ENCODE data around the gene RTL9. TPM values are rescaled to one million over a fixed set of nuclear protein-coding genes. Genes with fewer than 3 reads are reported as not detected.

Gene RTL9
- polyA plus RNA-seq, 1 of the 3 experiments (the other 2 are of a cell fraction) = 0.02 TPM

DNA sequence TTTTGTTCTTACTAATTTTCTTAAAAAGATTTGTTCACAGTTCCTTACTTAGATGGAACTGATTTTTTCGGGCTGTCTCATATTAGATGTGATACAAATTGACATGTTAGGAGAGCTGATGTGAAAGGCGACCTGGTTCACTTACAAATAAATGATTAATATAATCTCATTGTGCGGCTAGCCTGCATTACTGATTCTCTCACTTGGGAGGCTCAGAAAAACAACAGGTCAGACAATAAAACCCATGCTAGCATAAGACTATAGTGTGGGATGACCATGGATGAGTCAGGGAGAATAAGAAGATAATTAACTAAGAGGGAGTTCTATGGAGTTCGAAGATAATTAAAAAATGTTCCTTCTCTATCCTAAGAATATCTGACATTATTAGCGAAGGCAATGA is 40.8 kb downstream of the RTL9 start:
- H3K4me2 ChIP-seq = no peak overlapping the region
- no peaks in the 10 kb centered on the region for H4K20me1 ChIP-seq (ENCODE audit: insufficient read depth)
- H3F3A ChIP-seq (replicated peaks; ENCODE audit: insufficient read depth) = no peaks in the 10 kb centered on the region
- no peak overlapping the region for H3K9ac ChIP-seq
- CTCF ChIA-PET = no interaction called here
- no peaks in the 10 kb centered on the region for H3K36me3 ChIP-seq (replicated peaks in 1 of 2; ENCODE audit: control insufficient read depth in 1 of 2, insufficient read depth in 2 of 2, low read length in 1 of 2)
- H3K4me1 ChIP-seq (ENCODE audit: control insufficient read depth in 1 of 2, insufficient read depth in 2 of 2, low read depth in 1 of 2, low read length in 1 of 2) = peaks cover 0 to 10% of the 10 kb centered on the region in 2 experiments; a peak in 1 of 4 replicates
- TF ChIP-seq FOXJ3 (CRISPR knock-in tag; IDR thresholded peaks at IDR 0.05) = no peak
- no peak for TF ChIP-seq GABPA (IDR thresholded peaks at IDR 0.05; ENCODE audit: low read depth)
- TF ChIP-seq RXRA (IDR thresholded peaks at IDR 0.05; ENCODE audit: borderline replicate concordance, low read depth) = no peak
- no peak for TF ChIP-seq TEAD4 (IDR thresholded peaks at IDR 0.05; ENCODE audit: borderline replicate concordance, insufficient read depth)
- no peak for TF ChIP-seq TCF12 (IDR thresholded peaks at IDR 0.05)
- POLR2A ChIA-PET = no interaction called here
- H3K79me2 ChIP-seq (ENCODE audit: insufficient read depth) = no peaks in the 10 kb centered on the region
- no peak for DNase-seq
- no peak overlapping the region for H3K4me3 ChIP-seq (ENCODE audit: low read depth in 2 of 2, low read length in 1 of 2)
- no peaks in the 10 kb centered on the region; the same call in 1 of the 2 replicates for H3K27me3 ChIP-seq (ENCODE audit: insufficient read depth)
- no peaks in the 10 kb centered on the region for H3K9me2 ChIP-seq
- H3K27ac ChIP-seq (ENCODE audit: low read depth in 2 of 2, low read length in 1 of 2) = no peak overlapping the region
- H3K9me3 ChIP-seq = no peaks in the 10 kb centered on the region
- H2AFZ ChIP-seq (ENCODE audit: low read depth) = no peak overlapping the region
- WGBS (ENCODE audit: low lambda C conversion rate) = 30% methylated on average over 5 of the region's 5 CpGs

GRCh38 chrX:110399966-110400365 is 41.3 kb downstream of the RTL9 start:
- Histone ChIP-seq H2AFZ (ENCODE audit: low read depth) (no peak overlapping the region), H3K9me2 (no peaks in the 10 kb centered on the region), H3K36me3 (replicated peaks in 1 of 2; ENCODE audit: control insufficient read depth in 1 of 2, insufficient read depth in 2 of 2, low read length in 1 of 2) (no peaks in the 10 kb centered on the region), H3K4me1 (ENCODE audit: control insufficient read depth in 1 of 2, insufficient read depth in 2 of 2, low read depth in 1 of 2, low read length in 1 of 2) (peaks cover 0 to 7% of the 10 kb centered on the region in 2 experiments; a peak in 1 of 4 replicates), H3K27ac (ENCODE audit: low read depth in 2 of 2, low read length in 1 of 2) (no peak overlapping the region), H3F3A (replicated peaks; ENCODE audit: insufficient read depth) (no peaks in the 10 kb centered on the region), H3K9me3 (no peaks in the 10 kb centered on the region), H3K4me3 (ENCODE audit: low read depth in 2 of 2, low read length in 1 of 2) (no peak overlapping the region), H4K20me1 (ENCODE audit: insufficient read depth) (no peaks in the 10 kb centered on the region), H3K27me3 (ENCODE audit: insufficient read depth) (no peaks in the 10 kb centered on the region; the same call in 1 of the 2 replicates), H3K79me2 (ENCODE audit: insufficient read depth) (no peaks in the 10 kb centered on the region), H3K4me2 (no peak overlapping the region), H3K9ac (no peak overlapping the region)
- WGBS (ENCODE audit: low lambda C conversion rate) = 53% methylated on average over 3 of the region's 3 CpGs
- DNase-seq = no peak
- ChIA-PET CTCF (interaction anchor here (1.7 kb wide), 1 partner anchor 244 kb away, joined by 6 read pairs; no protein-coding TSS in a partner anchor), POLR2A (no interaction called here)
- no peak for TF ChIP-seq EZH2phosphoT487 (IDR thresholded peaks at IDR 0.05; ENCODE audit: borderline replicate concordance, low read depth)
- TF ChIP-seq, protein P1, sequence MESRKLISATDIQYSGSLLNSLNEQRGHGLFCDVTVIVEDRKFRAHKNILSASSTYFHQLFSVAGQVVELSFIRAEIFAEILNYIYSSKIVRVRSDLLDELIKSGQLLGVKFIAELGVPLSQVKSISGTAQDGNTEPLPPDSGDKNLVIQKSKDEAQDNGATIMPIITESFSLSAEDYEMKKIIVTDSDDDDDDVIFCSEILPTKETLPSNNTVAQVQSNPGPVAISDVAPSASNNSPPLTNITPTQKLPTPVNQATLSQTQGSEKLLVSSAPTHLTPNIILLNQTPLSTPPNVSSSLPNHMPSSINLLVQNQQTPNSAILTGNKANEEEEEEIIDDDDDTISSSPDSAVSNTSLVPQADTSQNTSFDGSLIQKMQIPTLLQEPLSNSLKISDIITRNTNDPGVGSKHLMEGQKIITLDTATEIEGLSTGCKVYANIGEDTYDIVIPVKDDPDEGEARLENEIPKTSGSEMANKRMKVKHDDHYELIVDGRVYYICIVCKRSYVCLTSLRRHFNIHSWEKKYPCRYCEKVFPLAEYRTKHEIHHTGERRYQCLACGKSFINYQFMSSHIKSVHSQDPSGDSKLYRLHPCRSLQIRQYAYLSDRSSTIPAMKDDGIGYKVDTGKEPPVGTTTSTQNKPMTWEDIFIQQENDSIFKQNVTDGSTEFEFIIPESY (IDR thresholded peaks at IDR 0.05; ENCODE audit: borderline replicate concordance, low read depth) = no peak

GRCh38 chrX:110401135-110401534 is 42.5 kb downstream of the RTL9 start:
- Histone ChIP-seq H3K4me3 (ENCODE audit: low read depth in 2 of 2, low read length in 1 of 2) (no peak overlapping the region), H3F3A (replicated peaks; ENCODE audit: insufficient read depth) (no peaks in the 10 kb centered on the region), H3K9ac (no peak overlapping the region), H3K27ac (ENCODE audit: low read depth in 2 of 2, low read length in 1 of 2) (no peak overlapping the region), H3K36me3 (replicated peaks in 1 of 2; ENCODE audit: control insufficient read depth in 1 of 2, insufficient read depth in 2 of 2, low read length in 1 of 2) (no peaks in the 10 kb centered on the region), H2AFZ (ENCODE audit: low read depth) (no peak overlapping the region), H3K9me3 (no peaks in the 10 kb centered on the region), H3K4me2 (no peak overlapping the region), H3K79me2 (ENCODE audit: insufficient read depth) (no peaks in the 10 kb centered on the region), H3K4me1 (ENCODE audit: control insufficient read depth in 1 of 2, insufficient read depth in 2 of 2, low read depth in 1 of 2, low read length in 1 of 2) (no peaks in the 10 kb centered on the region; a peak in 1 of 4 replicates), H3K27me3 (ENCODE audit: insufficient read depth) (no peaks in the 10 kb centered on the region; the same call in 1 of the 2 replicates), H3K9me2 (no peaks in the 10 kb centered on the region), H4K20me1 (ENCODE audit: insufficient read depth) (no peaks in the 10 kb centered on the region)
- DNase-seq = no peak
- CTCF ChIA-PET = interaction anchor here (0.8 to 1.9 kb wide), 4 partner anchors 9 to 255 kb away, joined by 3 to 6 read pairs (median 5); no protein-coding TSS in a partner anchor
- POLR2A ChIA-PET = no interaction called here
- 33% methylated on average over 3 of the region's 3 CpGs for WGBS (ENCODE audit: low lambda C conversion rate)
- no peak for TF ChIP-seq RAD21 (IDR thresholded peaks at IDR 0.05; ENCODE audit: low read length)
- TF ChIP-seq, protein P1 (IDR thresholded peaks at IDR 0.05; ENCODE audit: borderline replicate concordance, low read depth) = no peak
- TF ChIP-seq USF2 (IDR thresholded peaks at IDR 0.05; ENCODE audit: borderline replicate concordance, low read depth, low read length) = no peak
- TF ChIP-seq YY1 (IDR thresholded peaks at IDR 0.05; ENCODE audit: low read depth) = no peak
- TF ChIP-seq TEAD4 (IDR thresholded peaks at IDR 0.05; ENCODE audit: borderline replicate concordance, insufficient read depth) = no peak
- no peak for TF ChIP-seq FOXJ3 (CRISPR knock-in tag; IDR thresholded peaks at IDR 0.05)
- TF ChIP-seq CHD2 (IDR thresholded peaks at IDR 0.05; ENCODE audit: low read length, partially characterized antibody) = no peak
- TF ChIP-seq RCOR1 (IDR thresholded peaks at IDR 0.05; ENCODE audit: low read length) = no peak
- TF ChIP-seq RFX5 (IDR thresholded peaks at IDR 0.05; ENCODE audit: low read length) = no peak
- no peak for TF ChIP-seq GABPA (IDR thresholded peaks at IDR 0.05; ENCODE audit: low read depth)
- TF ChIP-seq, protein P2, sequence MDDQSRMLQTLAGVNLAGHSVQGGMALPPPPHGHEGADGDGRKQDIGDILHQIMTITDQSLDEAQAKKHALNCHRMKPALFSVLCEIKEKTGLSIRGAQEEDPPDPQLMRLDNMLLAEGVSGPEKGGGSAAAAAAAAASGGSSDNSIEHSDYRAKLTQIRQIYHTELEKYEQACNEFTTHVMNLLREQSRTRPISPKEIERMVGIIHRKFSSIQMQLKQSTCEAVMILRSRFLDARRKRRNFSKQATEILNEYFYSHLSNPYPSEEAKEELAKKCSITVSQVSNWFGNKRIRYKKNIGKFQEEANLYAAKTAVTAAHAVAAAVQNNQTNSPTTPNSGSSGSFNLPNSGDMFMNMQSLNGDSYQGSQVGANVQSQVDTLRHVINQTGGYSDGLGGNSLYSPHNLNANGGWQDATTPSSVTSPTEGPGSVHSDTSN (IDR thresholded peaks at IDR 0.05) = no peak

Measured in SK-N-SH (cell line).